CD4-positive, alpha-beta T cell (primary cell): ENCODE measurements around the gene ABLIM1. TPM values are rescaled to one million over a fixed set of nuclear protein-coding genes. Genes with fewer than 3 reads are reported as not detected.
A peak's percentile ranks its signal among the peaks of the same experiment; 100 is the strongest.

Experiments used
- ATAC-seq: fragments of 200-7000 bp; cut with Tn5 transposase; one replicate; pipeline ENCODE4 v1.10.0; 2022; ENCODE audit warnings: mild to moderate bottlenecking; ENCODE audit not compliant: poor library complexity
- CTCF ChIA-PET: fragments of 350-600 bp; sonication (Branson Sonifier 250); formaldehyde crosslinking; loops from one replicate; lab custom pipeline; 2021; ENCODE audit warnings: antibody characterized with exemption, inconsistent platforms; lab: Charles Lee
- POLR2A ChIA-PET: fragments of 350-600 bp; sonication (Branson Sonifier 250); formaldehyde crosslinking; loops from one replicate; lab custom pipeline; 2021; ENCODE audit warnings: antibody characterized with exemption, inconsistent platforms; lab: Charles Lee
- DNase-seq, 14 experiments: peaks; one replicate each; pipeline ENCODE4 v3.0.0-alpha.2; 2013 to 2020; ENCODE audit warnings: mixed read lengths in 2 of 14
- H3K27ac ChIP-seq, 2 donors: one replicate each; pipeline versions ENCODE4 v1.5.1 to v1.7.0; 2013; ENCODE audit warnings: low read length in 2 of 2, low read depth in 1 of 2, mild to moderate bottlenecking in 1 of 2
- H3K27me3 ChIP-seq, 2 experiments: 1 replicate in 1 of 2; 2 replicates in 1 of 2; pipeline versions ENCODE4 v1.6.1 to v1.7.0; 2013; ENCODE audit warnings: low read length in 2 of 2, control low read depth in 1 of 2, mild to moderate bottlenecking in 1 of 2, moderate library complexity in 1 of 2; ENCODE audit not compliant: insufficient read depth in 2 of 2, control insufficient read depth in 1 of 2
- H3K36me3 ChIP-seq: one replicate; pipeline ENCODE4 v1.6.1; 2013; ENCODE audit warnings: low read length, control low read depth; ENCODE audit not compliant: insufficient read depth
- H3K4me1 ChIP-seq: one replicate; pipeline ENCODE4 v1.6.1; 2013; ENCODE audit warnings: low read length, control low read depth; ENCODE audit not compliant: insufficient read depth
- H3K4me3 ChIP-seq: one replicate; pipeline ENCODE4 v1.5.1; 2013; ENCODE audit warnings: mild to moderate bottlenecking, low read length, moderate library complexity
- H3K9me3 ChIP-seq, 2 experiments: 1 replicate in 1 of 2; 2 replicates in 1 of 2; pipeline versions ENCODE4 v1.6.1 to v1.7.0; 2013; ENCODE audit warnings: low read length in 2 of 2, mild to moderate bottlenecking in 2 of 2, control low read depth in 1 of 2, moderate library complexity in 1 of 2; ENCODE audit not compliant: control insufficient read depth in 1 of 2, insufficient read depth in 1 of 2
- H3K27ac Mint-ChIP-seq: one replicate; pipeline ENCODE4 v1.8.0; 2020; ENCODE audit warnings: mixed read lengths
- H3K27me3 Mint-ChIP-seq: one replicate; pipeline ENCODE4 v1.8.0; 2021; ENCODE audit warnings: mixed read lengths
- H3K36me3 Mint-ChIP-seq: one replicate; pipeline ENCODE4 v1.8.0; 2021; ENCODE audit warnings: low read depth, mixed read lengths
- H3K4me1 Mint-ChIP-seq: one replicate; pipeline ENCODE4 v1.8.0; 2021; ENCODE audit warnings: low read depth, mixed read lengths
- H3K4me3 Mint-ChIP-seq: one replicate; pipeline ENCODE4 v1.8.0; 2020; ENCODE audit warnings: mild to moderate bottlenecking, mixed read lengths
- H3K9me3 Mint-ChIP-seq: one replicate; pipeline ENCODE4 v1.8.0; 2020; ENCODE audit warnings: mixed read lengths
- intact Hi-C, 2 experiments: fragments of 100-400 bp; cut with DNase I in 1 of 2; cut with micrococcal nuclease in 1 of 2; formaldehyde crosslinking; loops; one replicate each; pipeline versions ENCODE4 v1.15.1 to v1.9.0; 2023 to 2025; cut with DNase I, micrococcal nuclease
- total RNA-seq, 174 experiments: library from RNA in 2 of 174; stranded (reverse) in 2 of 174; gene quantifications; one replicate each; pipeline ENCODE4 v1.2.3 and lab custom pipeline; 2021 to 2026
- TF ChIP-seq, protein P1 (sequence below): fragments of 200-600 bp; IDR thresholded peaks from one replicate; pipeline ENCODE4 v1.8.0; 2022; ENCODE audit warnings: antibody characterized with exemption, mild to moderate bottlenecking

Gene ABLIM1
- total RNA-seq, 2 experiments from 2014 or later: 217 to 224 TPM

DNA sequence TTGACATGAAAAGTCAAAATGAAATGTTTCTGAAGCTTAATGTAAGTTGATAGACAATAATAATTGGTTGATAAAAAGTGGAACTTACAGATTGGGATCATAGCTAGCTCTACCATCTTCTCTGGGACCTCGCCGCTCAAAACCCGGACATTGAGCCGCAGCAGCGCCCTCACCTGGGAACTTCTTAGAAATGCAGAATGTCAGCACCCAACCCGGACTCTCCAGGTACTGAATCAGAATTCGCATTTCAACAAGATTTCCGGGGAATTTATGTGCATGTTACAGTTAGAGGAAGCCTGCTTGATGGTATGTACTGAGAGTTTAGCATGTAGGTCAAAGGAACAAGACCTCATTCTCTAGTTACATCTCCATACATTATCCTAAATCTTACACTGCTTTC, 36.7 kb upstream of the ABLIM1 start:
- Mint-ChIP-seq H3K4me3 (no peak overlapping the region), H3K9me3 (no peaks in the 10 kb centered on the region), H3K27ac (no peak overlapping the region), H3K4me1 (peaks cover 11% of the 10 kb centered on the region), H3K27me3 (peaks cover 14% of the 10 kb centered on the region), H3K36me3 (no peaks in the 10 kb centered on the region)
- Histone ChIP-seq H3K9me3 (peaks cover 0 to 4% of the 10 kb centered on the region in 2 experiments), H3K4me1 (peaks cover 6% of the 10 kb centered on the region), H3K27ac (no peak overlapping the region), H3K4me3 (no peak overlapping the region), H3K27me3 (peaks cover 0 to 7% of the 10 kb centered on the region in 2 experiments), H3K36me3 (no peaks in the 10 kb centered on the region)
- CTCF ChIA-PET: interaction anchor here (1.0 to 1.2 kb wide), 2 partner anchors 8 to 237 kb away, joined by 3 read pairs; no protein-coding TSS in a partner anchor
- intact Hi-C loops: loop anchor here (1.0 to 2.0 kb wide), 2 partner anchors 143 to 224 kb away; no protein-coding TSS in a partner anchor
- peak in 11 of 14 experiments; percentile 4 to 57 (median 18) for DNase-seq
- POLR2A ChIA-PET: interaction anchor here (1.4 kb wide), 1 partner anchor 391 kb away, joined by 3 read pairs; no protein-coding TSS in a partner anchor
- ATAC-seq: peak; percentile 52
- TF ChIP-seq, protein P1, sequence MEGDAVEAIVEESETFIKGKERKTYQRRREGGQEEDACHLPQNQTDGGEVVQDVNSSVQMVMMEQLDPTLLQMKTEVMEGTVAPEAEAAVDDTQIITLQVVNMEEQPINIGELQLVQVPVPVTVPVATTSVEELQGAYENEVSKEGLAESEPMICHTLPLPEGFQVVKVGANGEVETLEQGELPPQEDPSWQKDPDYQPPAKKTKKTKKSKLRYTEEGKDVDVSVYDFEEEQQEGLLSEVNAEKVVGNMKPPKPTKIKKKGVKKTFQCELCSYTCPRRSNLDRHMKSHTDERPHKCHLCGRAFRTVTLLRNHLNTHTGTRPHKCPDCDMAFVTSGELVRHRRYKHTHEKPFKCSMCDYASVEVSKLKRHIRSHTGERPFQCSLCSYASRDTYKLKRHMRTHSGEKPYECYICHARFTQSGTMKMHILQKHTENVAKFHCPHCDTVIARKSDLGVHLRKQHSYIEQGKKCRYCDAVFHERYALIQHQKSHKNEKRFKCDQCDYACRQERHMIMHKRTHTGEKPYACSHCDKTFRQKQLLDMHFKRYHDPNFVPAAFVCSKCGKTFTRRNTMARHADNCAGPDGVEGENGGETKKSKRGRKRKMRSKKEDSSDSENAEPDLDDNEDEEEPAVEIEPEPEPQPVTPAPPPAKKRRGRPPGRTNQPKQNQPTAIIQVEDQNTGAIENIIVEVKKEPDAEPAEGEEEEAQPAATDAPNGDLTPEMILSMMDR: peak; percentile 15

DNA sequence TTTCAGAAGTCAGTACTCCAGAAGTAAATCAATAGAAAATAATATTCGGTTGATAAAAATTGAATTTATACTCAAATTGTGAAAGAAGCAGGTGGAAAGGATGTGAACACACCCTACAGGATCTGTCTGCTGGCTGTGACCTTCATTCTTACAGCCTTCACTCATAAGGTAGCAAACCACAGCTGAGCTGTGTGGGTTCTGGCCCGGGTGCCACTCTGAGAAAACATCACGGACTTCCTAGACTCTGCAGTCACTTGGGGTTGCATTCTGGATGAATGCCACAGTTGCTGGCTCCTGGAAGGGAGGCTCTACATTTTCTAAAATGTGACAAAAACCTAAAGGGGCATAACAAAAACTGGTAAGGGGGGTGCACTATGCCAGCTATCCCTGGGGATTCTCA, 36.0 kb upstream of the ABLIM1 start:
- H3K27ac Mint-ChIP-seq: no peak overlapping the region

DNA sequence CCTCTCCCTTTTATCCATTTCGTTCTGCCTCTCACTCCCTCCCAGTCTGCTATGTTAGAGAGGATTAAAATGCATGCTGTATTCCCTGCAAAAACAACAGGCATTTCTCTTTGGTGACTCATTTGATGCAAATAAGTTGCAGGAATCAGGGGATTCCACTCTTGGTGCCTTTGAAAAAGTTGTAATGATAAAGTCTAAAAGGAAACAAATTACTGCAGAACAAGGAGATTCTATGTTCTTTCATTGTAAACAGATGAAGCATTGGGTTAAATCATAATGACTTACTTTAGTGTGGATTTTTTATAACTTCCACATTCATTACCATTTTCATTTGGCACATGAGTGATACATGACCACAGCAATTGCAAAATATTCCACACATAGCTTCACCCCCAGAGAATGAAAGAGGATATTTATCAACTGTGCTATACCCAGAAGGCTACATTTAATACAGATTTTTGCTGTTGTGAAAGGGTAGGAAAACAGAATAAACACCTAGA, 33.4 kb upstream of the ABLIM1 start:
- Mint-ChIP-seq H3K27ac (no peak overlapping the region), H3K27me3 (peaks cover 6% of the 10 kb centered on the region), H3K4me3 (no peak overlapping the region), H3K4me1 (peaks cover 11% of the 10 kb centered on the region), H3K36me3 (no peaks in the 10 kb centered on the region), H3K9me3 (no peaks in the 10 kb centered on the region)
- ChIA-PET CTCF (no interaction called here), POLR2A (no interaction called here)
- Histone ChIP-seq H3K4me3 (no peak overlapping the region), H3K27ac (no peak overlapping the region), H3K36me3 (no peaks in the 10 kb centered on the region), H3K4me1 (peaks cover 6% of the 10 kb centered on the region), H3K9me3 (no peaks in the 10 kb centered on the region), H3K27me3 (no peaks in the 10 kb centered on the region)
- DNase-seq (no peak), ATAC-seq (no peak)
- TF ChIP-seq, protein P1: no peak
- intact Hi-C loops: no loop called here

More for the DNA sequence above, 36.0 kb upstream of the ABLIM1 start:
- peaks cover 6% of the 10 kb centered on the region for H3K4me1 ChIP-seq
- peak; percentile 73 for ATAC-seq
- peaks cover 0 to 7% of the 10 kb centered on the region in 2 experiments for H3K27me3 ChIP-seq
- peak in 7 of 14 experiments; percentile 3 to 50 (median 24) for DNase-seq
- no peak overlapping the region for H3K27ac ChIP-seq
- H3K9me3 Mint-ChIP-seq: no peaks in the 10 kb centered on the region
- no peak overlapping the region for H3K4me3 Mint-ChIP-seq
- TF ChIP-seq, protein P1: no peak
- H3K4me1 Mint-ChIP-seq: peaks cover 11% of the 10 kb centered on the region
- intact Hi-C loops: loop anchor here (1.0 to 2.0 kb wide), 2 partner anchors 143 to 223 kb away; no protein-coding TSS in a partner anchor
- CTCF ChIA-PET: interaction anchor here (0.7 to 1.2 kb wide), 2 partner anchors 145 to 236 kb away, joined by 3 read pairs; no protein-coding TSS in a partner anchor
- no peaks in the 10 kb centered on the region for H3K36me3 Mint-ChIP-seq
- peaks cover 0 to 4% of the 10 kb centered on the region in 2 experiments for H3K9me3 ChIP-seq
- H3K36me3 ChIP-seq: no peaks in the 10 kb centered on the region
- peaks cover 14% of the 10 kb centered on the region for H3K27me3 Mint-ChIP-seq
- H3K4me3 ChIP-seq: no peak overlapping the region
- POLR2A ChIA-PET: interaction anchor here (1.4 kb wide), 1 partner anchor 390 kb away, joined by 3 read pairs; no protein-coding TSS in a partner anchor
